ENCODE results near the gene VIP. TPM values are rescaled to one million over a fixed set of nuclear protein-coding genes. Genes with fewer than 3 reads are reported as not detected.

The VIP gene
- polyA plus RNA-seq, 1 experiment, result not detected

DNA sequence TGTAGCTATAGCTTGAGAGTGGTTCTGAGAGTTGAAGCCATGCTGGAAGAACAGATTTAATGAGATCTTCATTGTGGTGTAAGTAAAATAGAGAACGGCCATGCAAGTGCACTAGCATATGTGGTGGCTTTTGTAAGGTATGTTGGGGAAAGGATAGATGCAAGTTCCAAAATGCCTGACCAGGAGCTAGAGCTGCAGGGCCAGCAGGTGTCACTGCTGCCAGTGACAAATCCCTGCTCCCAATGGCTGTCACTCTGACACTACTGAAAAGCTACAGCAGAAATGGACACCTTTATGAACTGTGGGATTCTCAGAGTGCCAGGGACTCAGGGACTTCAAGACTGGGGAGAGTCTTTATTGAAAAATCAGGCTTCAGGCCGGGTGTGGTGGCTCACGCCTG is 23.1 kb upstream of the VIP start:
- CTCF ChIA-PET, result no interaction called here
- Histone ChIP-seq H3K36me3 (ENCODE audit: control insufficient read depth, insufficient read depth, low read length) (no peaks in the 10 kb centered on the region), H3K4me3 (ENCODE audit: low read depth, low read length) (no peak overlapping the region), H3K27me3 (ENCODE audit: control insufficient read depth, insufficient read depth, low read length) (no peaks in the 10 kb centered on the region)
- POLR2A ChIA-PET, result no interaction called here
- no peak for DNase-seq (ENCODE audit: low read depth)
- TF ChIP-seq, protein P1, sequence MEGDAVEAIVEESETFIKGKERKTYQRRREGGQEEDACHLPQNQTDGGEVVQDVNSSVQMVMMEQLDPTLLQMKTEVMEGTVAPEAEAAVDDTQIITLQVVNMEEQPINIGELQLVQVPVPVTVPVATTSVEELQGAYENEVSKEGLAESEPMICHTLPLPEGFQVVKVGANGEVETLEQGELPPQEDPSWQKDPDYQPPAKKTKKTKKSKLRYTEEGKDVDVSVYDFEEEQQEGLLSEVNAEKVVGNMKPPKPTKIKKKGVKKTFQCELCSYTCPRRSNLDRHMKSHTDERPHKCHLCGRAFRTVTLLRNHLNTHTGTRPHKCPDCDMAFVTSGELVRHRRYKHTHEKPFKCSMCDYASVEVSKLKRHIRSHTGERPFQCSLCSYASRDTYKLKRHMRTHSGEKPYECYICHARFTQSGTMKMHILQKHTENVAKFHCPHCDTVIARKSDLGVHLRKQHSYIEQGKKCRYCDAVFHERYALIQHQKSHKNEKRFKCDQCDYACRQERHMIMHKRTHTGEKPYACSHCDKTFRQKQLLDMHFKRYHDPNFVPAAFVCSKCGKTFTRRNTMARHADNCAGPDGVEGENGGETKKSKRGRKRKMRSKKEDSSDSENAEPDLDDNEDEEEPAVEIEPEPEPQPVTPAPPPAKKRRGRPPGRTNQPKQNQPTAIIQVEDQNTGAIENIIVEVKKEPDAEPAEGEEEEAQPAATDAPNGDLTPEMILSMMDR (IDR thresholded peaks at IDR 0.05; ENCODE audit: insufficient read depth, low read depth, low read length), result no peak

GRCh38 chr6:152734630-152735029 is 16.0 kb upstream of the VIP start:
- ChIA-PET CTCF (no interaction called here), POLR2A (no interaction called here)
- Histone ChIP-seq H3K36me3 (ENCODE audit: control insufficient read depth, insufficient read depth, low read length) (no peaks in the 10 kb centered on the region), H3K4me3 (ENCODE audit: low read depth, low read length) (no peak overlapping the region), H3K27me3 (ENCODE audit: control insufficient read depth, insufficient read depth, low read length) (no peaks in the 10 kb centered on the region)
- no peak for DNase-seq (ENCODE audit: low read depth)
- TF ChIP-seq, protein P1 (IDR thresholded peaks at IDR 0.05; ENCODE audit: insufficient read depth, low read depth, low read length), result no peak

GRCh38 chr6:152736687-152737273 is 13.8 kb upstream of the VIP start:
- CTCF ChIA-PET, result interaction anchor here (0.7 to 1.0 kb wide), 2 partner anchors 9 to 212 kb away, joined by 3 read pairs; no protein-coding TSS in a partner anchor
- POLR2A ChIA-PET, result no interaction called here
- H3K27me3 ChIP-seq (ENCODE audit: control insufficient read depth, insufficient read depth, low read length), result no peaks in the 10 kb centered on the region
- no peaks in the 10 kb centered on the region for H3K36me3 ChIP-seq (ENCODE audit: control insufficient read depth, insufficient read depth, low read length)
- DNase-seq (ENCODE audit: low read depth), result no peak
- no peak overlapping the region for H3K4me3 ChIP-seq (ENCODE audit: low read depth, low read length)
- TF ChIP-seq, protein P1 (IDR thresholded peaks at IDR 0.05; ENCODE audit: insufficient read depth, low read depth, low read length), result no peak

- no peaks in the 10 kb centered on the region for H3K36me3 ChIP-seq (ENCODE audit: control insufficient read depth, insufficient read depth, low read length)
- POLR2A ChIA-PET, result no interaction called here
- TF ChIP-seq, protein P1 (IDR thresholded peaks at IDR 0.05; ENCODE audit: insufficient read depth, low read depth, low read length), result no peak
- DNase-seq (ENCODE audit: low read depth), result no peak
- H3K27me3 ChIP-seq (ENCODE audit: control insufficient read depth, insufficient read depth, low read length), result no peaks in the 10 kb centered on the region
- CTCF ChIA-PET, result interaction anchor here (1.2 kb wide), 1 partner anchor 9 kb away, joined by 3 read pairs; no protein-coding TSS in a partner anchor
- H3K4me3 ChIP-seq (ENCODE audit: low read depth, low read length), result no peak overlapping the region
These were observed 5.0 kb upstream of the VIP start for GRCh38 chr6:152745509-152746171.

GRCh38 chr6:152746172-152746553 is 4.4 kb upstream of the VIP start:
- Histone ChIP-seq H3K36me3 (ENCODE audit: control insufficient read depth, insufficient read depth, low read length) (no peaks in the 10 kb centered on the region), H3K4me3 (ENCODE audit: low read depth, low read length) (no peak overlapping the region), H3K27me3 (ENCODE audit: control insufficient read depth, insufficient read depth, low read length) (no peaks in the 10 kb centered on the region)
- no peak for DNase-seq (ENCODE audit: low read depth)
- ChIA-PET CTCF (interaction anchor here (1.2 kb wide), 1 partner anchor 9 kb away, joined by 3 read pairs; no protein-coding TSS in a partner anchor), POLR2A (no interaction called here)
- TF ChIP-seq, protein P1 (IDR thresholded peaks at IDR 0.05; ENCODE audit: insufficient read depth, low read depth, low read length), result no peak
